Mammary epithelial cell (primary cell): ENCODE measurements around the gene FGF18.

Source experiments
- CTCF ChIP-seq, 2 donors: IDR thresholded peaks in 1 of 2; conservative IDR thresholded peaks in 1 of 2; 2 replicates each; pipeline ENCODE4 v1.5.1; 2011 to 2012; ENCODE audit warnings: inconsistent platforms in 2 of 2, low read length in 2 of 2, mild to moderate bottlenecking in 2 of 2, control low read depth in 1 of 2, low read depth in 1 of 2; ENCODE audit not compliant: insufficient read depth in 1 of 2; ENCODE audit errors: extremely low read depth in 1 of 2
- EZH2 ChIP-seq: IDR thresholded peaks from 2 replicates; pipeline ENCODE4 v1.6.1; 2012; ENCODE audit warnings: low read length, inconsistent platforms, borderline replicate concordance

DNA sequence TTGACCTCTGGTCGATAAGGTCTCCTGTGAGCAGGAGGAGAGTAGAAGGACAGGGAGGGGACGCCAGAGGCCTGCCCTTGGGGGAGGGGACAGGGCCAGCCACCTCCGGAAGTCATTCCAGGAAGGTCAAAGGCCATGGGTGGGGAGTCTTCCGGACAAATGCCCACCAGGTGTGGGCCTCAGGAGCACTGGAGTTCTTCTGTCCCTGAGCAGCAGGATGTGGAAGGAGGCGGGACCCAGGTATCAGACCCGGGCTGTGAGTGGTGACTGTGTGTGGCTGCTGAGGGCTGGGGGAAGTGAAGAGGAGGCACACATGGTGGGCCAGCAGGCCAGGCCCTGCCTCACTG is 13.9 kb downstream of the FGF18 start:
- TF ChIP-seq EZH2, result no peak
- TF ChIP-seq CTCF (conservative IDR thresholded peaks at IDR 0.05 in 1 of 2, IDR thresholded peaks at IDR 0.05 in 1 of 2; ENCODE audit: extremely low read depth in 1 of 2, insufficient read depth in 1 of 2, low read depth in 1 of 2, low read length in 2 of 2), result no peak
